ENCODE data around the gene MGAT5B.

GRCh38 chr17:76822184-76822778 lies 45.9 kb upstream of the MGAT5B start:
- TF ChIP-seq EZH2phosphoT487 (IDR thresholded peaks at IDR 0.05) (no peak), EZH2 (IDR thresholded peaks at IDR 0.05) (no peak), CTCF (IDR thresholded peaks at IDR 0.05) (no peak)
